ENCODE measurements around the gene ATOSA.

ATOSA gene

DNA sequence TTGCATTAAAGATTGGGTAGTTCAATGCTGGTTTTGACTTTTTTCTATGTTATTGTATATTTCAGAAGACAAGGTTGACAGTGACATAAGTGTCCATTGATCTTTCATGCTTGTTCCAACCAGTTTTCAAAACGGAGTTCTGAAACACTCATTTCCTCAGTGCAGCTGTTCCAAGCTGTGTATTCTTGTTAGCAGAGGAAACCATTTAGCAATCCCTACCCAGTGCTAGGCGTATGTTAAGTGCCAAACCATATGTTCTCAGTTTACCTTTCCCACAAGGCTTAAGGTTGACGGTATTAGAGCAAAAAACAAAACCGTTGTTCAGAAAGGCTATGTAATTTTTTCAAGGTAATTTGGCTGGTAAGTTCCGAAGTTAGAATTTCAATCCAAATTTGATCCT lies 9.1 kb downstream of the ATOSA start:
- H3K4me3 ChIP-seq (ENCODE audit: low read depth, low read length) = no peak overlapping the region
- DNase-seq (ENCODE audit: low read depth) = no peak
- TF ChIP-seq, protein P1, sequence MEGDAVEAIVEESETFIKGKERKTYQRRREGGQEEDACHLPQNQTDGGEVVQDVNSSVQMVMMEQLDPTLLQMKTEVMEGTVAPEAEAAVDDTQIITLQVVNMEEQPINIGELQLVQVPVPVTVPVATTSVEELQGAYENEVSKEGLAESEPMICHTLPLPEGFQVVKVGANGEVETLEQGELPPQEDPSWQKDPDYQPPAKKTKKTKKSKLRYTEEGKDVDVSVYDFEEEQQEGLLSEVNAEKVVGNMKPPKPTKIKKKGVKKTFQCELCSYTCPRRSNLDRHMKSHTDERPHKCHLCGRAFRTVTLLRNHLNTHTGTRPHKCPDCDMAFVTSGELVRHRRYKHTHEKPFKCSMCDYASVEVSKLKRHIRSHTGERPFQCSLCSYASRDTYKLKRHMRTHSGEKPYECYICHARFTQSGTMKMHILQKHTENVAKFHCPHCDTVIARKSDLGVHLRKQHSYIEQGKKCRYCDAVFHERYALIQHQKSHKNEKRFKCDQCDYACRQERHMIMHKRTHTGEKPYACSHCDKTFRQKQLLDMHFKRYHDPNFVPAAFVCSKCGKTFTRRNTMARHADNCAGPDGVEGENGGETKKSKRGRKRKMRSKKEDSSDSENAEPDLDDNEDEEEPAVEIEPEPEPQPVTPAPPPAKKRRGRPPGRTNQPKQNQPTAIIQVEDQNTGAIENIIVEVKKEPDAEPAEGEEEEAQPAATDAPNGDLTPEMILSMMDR (IDR thresholded peaks at IDR 0.05; ENCODE audit: control insufficient read depth, extremely low read depth, insufficient read depth) = no peak

DNA sequence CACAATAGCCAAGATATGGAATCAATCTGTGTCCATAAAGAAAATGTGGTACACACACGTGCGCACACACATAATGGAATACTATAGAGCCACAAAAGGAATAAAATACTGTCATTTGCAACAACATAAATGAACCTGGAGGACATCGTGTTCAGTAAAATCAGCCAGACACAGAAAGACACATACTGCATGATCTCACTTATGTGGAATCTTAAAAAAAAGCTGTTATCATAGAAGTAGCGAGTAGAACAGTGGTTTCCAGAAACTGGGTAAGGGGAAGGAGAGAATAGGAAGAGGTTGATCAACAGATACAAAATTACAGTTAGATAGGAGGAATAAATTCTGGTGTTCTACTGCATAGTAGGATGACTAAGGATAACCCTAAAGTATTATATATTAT lies 11.1 kb downstream of the ATOSA start:
- TF ChIP-seq, protein P1 (IDR thresholded peaks at IDR 0.05; ENCODE audit: control insufficient read depth, extremely low read depth, insufficient read depth) = no peak
- no peak overlapping the region for H3K4me3 ChIP-seq (ENCODE audit: low read depth, low read length)
- no peak for DNase-seq (ENCODE audit: low read depth)

DNA sequence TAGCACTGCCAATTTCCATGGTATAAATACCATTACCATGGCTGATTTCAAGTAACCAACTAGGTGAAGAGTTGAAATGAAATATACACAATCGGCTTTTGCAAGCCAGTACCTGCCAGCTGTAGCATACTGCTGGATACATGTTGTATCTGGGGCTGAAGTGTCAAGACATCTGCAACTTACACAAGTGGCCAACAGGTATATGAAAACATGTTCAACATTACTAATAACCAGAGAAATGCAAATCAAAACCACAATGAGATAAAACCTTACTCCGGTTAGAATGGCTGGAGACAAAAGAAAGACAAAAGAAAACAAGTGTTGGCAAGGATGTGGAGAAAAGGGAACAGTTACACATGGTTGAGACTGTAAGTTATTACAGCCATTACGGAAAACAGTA lies 11.6 kb downstream of the ATOSA start:
- H3K4me3 ChIP-seq (ENCODE audit: low read depth, low read length) = no peak overlapping the region
- DNase-seq (ENCODE audit: low read depth) = no peak
- TF ChIP-seq, protein P1 (IDR thresholded peaks at IDR 0.05; ENCODE audit: control insufficient read depth, extremely low read depth, insufficient read depth) = no peak

DNA sequence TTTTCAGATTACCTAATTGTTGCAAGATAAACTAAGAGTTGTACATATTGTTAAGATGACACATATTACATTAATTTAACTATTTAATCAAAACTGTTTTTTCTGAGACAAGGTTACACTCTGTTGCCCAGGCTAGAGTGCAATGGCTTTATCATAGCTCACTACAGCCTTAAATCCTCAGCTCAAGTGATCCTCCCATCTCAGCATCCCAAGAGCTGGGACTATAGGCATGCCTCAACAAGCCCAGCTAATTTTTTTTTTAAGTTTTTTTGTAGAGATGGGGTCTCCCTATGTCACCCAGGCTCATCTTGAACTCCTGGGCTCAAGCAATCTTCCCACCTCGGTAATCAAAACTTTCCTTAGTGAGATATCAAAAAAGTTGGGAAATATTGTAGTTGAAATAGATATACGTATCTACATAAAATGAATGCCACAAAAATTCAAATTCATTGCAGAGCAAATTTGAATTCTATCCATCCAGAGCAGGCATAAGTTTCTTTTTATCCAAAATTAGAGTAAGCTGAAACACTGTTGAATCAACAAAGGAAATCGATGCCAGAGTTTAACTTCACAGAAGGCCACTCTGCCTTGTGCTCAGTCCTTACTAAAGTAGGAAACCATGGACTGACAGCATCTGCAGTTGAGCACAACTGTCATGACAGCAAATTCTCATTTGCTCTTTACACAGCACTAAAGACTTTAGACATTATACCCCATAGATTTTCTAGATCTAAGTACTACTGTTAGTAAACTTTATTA lies 15.5 kb downstream of the ATOSA start:
- no peak overlapping the region for H3K4me3 ChIP-seq (ENCODE audit: low read depth, low read length)
- no peak for DNase-seq (ENCODE audit: low read depth)
- TF ChIP-seq, protein P1 (IDR thresholded peaks at IDR 0.05; ENCODE audit: control insufficient read depth, extremely low read depth, insufficient read depth) = no peak

DNA sequence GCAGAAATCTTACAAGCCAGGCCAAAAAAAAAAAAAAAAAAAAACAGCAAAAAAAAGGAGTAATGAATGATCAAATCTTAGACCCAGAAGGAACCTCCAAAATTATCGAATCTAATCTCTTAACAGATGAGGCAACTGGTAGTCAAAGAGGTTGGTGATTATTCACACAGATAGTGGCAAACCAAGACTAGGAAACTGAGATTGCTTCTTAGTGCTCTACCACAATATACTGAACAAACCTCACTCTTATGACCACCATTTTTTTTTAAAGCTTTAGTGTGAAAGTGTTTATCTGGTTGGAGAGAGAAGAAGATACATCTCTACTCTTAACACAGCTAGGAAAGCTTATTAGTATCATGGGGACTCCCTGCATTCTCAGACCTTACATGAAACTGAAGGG lies 17.3 kb downstream of the ATOSA start:
- TF ChIP-seq, protein P1 (IDR thresholded peaks at IDR 0.05; ENCODE audit: control insufficient read depth, extremely low read depth, insufficient read depth) = no peak
- no peak overlapping the region for H3K4me3 ChIP-seq (ENCODE audit: low read depth, low read length)

DNA sequence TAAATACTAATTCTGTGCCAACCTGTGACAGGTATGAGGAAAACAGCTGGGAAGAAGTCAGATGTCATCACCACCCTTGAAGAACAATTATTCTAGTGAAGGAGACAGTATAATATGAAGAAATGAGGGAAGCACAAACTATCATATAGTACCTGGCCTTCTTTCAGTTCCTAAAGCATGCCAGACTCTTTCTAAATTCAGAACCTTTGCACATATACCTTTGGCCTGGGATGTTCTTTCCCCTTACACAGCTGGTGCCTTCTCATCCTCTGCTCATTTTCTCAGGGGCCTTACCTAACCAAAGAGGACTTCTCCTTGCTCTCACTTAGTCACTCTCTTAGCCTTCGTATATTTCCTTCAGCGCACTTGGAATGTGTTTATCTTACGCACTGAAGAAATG lies 19.0 kb downstream of the ATOSA start:
- no peak for DNase-seq (ENCODE audit: low read depth)
- H3K4me3 ChIP-seq (ENCODE audit: low read depth, low read length) = no peak overlapping the region
- TF ChIP-seq, protein P1 (IDR thresholded peaks at IDR 0.05; ENCODE audit: control insufficient read depth, extremely low read depth, insufficient read depth) = no peak

More for the DNA sequence above, 17.3 kb downstream of the ATOSA start:
- DNase-seq (ENCODE audit: low read depth) = no peak

DNA sequence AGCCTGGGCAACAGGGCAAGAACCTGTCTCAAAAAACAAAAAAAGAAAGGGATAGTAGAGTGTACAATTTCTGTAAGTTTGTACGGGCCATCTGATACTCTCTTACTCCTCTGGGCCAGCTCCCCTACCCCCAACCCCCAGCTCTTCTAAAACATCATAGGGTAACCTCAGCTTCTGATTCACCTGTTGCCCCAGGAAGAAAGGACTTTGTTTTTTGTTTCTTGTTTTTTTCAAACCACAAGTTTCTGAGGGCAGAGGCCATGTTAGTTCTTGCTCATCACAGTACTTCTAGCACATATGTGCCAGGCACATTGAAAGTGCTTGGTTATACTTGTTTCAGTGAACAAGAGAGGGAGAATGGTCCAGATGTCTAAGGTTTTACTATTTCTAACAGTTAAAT lies 20.2 kb downstream of the ATOSA start:
- TF ChIP-seq, protein P1 (IDR thresholded peaks at IDR 0.05; ENCODE audit: control insufficient read depth, extremely low read depth, insufficient read depth) = no peak
- H3K4me3 ChIP-seq (ENCODE audit: low read depth, low read length) = no peak overlapping the region
- DNase-seq (ENCODE audit: low read depth) = no peak

Data from LNCaP clone FGC (cell line).